Activated naive CD4-positive, alpha-beta T cell treated with anti-CD3 and anti-CD28 coated beads, Interleukin-2, amount 50 U/mL, for 24 hours (primary cell): Measurements from ENCODE around the gene LILRB4.
"Not testable (repeated sequence)": the region's sequence is repeated elsewhere in the genome, so short reads cannot be mapped to it uniquely, and the experiment has no call there.

Source experiments
- H3K27ac Mint-ChIP-seq: one replicate; pipeline ENCODE4 v1.8.0; 2021; ENCODE audit warnings: mild to moderate bottlenecking, mixed read lengths
- H3K27me3 Mint-ChIP-seq: one replicate; pipeline ENCODE4 v1.8.0; 2021; ENCODE audit warnings: mixed read lengths
- H3K36me3 Mint-ChIP-seq: one replicate; pipeline ENCODE4 v1.8.0; 2021; ENCODE audit warnings: mixed read lengths
- H3K4me1 Mint-ChIP-seq: one replicate; pipeline ENCODE4 v1.8.0; 2021; ENCODE audit warnings: mixed read lengths
- H3K4me3 Mint-ChIP-seq: one replicate; pipeline ENCODE4 v1.8.0; 2021; ENCODE audit warnings: mild to moderate bottlenecking, mixed read lengths
- H3K9me3 Mint-ChIP-seq: one replicate; pipeline ENCODE4 v1.8.0; 2021; ENCODE audit warnings: mixed read lengths

The LILRB4 gene

GRCh38 chr19:54662730-54663129, at the start of gene LILRB4:
LILRB4 (plus strand) TSS chr19:54662985; CDS start chr19:54663034, 49 bp downstream.
- Mint-ChIP-seq H3K9me3 (no peaks in the 10 kb centered on the region), H3K4me3 (no peak within 1 kb of the TSS), H3K27me3 (peaks cover 19% of the 10 kb centered on the region), H3K4me1 (no peaks in the 10 kb centered on the region), H3K36me3 (no peaks in the 10 kb centered on the region), H3K27ac (no peak within 1 kb of the TSS)

- H3K4me3 Mint-ChIP-seq = no peak overlapping the region
- H3K9me3 Mint-ChIP-seq = no peaks in the 10 kb centered on the region
- H3K4me1 Mint-ChIP-seq = no peaks in the 10 kb centered on the region
Observed at GRCh38 chr19:54614726-54615125, 48.1 kb upstream of the LILRB4 start.

GRCh38 chr19:54616057-54616456, 46.7 kb upstream of the LILRB4 start:
- H3K9me3 Mint-ChIP-seq = no peaks in the 10 kb centered on the region
- no peak overlapping the region for H3K4me3 Mint-ChIP-seq
- H3K27ac Mint-ChIP-seq = no peak overlapping the region
- peaks cover 3% of the 10 kb centered on the region for H3K27me3 Mint-ChIP-seq
- H3K36me3 Mint-ChIP-seq = no peaks in the 10 kb centered on the region
- no peaks in the 10 kb centered on the region for H3K4me1 Mint-ChIP-seq

More at GRCh38 chr19:54614726-54615125, 48.1 kb upstream of the LILRB4 start:
- Mint-ChIP-seq H3K27ac (no peak overlapping the region), H3K27me3 (peaks cover 3% of the 10 kb centered on the region), H3K36me3 (no peaks in the 10 kb centered on the region)

- Mint-ChIP-seq H3K4me1 (no peaks in the 10 kb centered on the region), H3K4me3 (no peak overlapping the region), H3K27me3 (peaks cover 3% of the 10 kb centered on the region), H3K9me3 (no peaks in the 10 kb centered on the region), H3K27ac (no peak overlapping the region), H3K36me3 (no peaks in the 10 kb centered on the region)
Observed at GRCh38 chr19:54616821-54617560, 45.8 kb upstream of the LILRB4 start.

- Mint-ChIP-seq H3K36me3 (no peaks in the 10 kb centered on the region), H3K27ac (no peak overlapping the region), H3K4me3 (no peak overlapping the region), H3K27me3 (peaks cover 4% of the 10 kb centered on the region), H3K4me1 (no peaks in the 10 kb centered on the region), H3K9me3 (no peaks in the 10 kb centered on the region)
Observed at GRCh38 chr19:54620464-54620863, 42.3 kb upstream of the LILRB4 start.

GRCh38 chr19:54622431-54622830, 40.4 kb upstream of the LILRB4 start:
- Mint-ChIP-seq H3K27me3 (peaks cover 19% of the 10 kb centered on the region), H3K9me3 (peaks cover 1% of the 10 kb centered on the region), H3K27ac (no peak overlapping the region), H3K4me1 (no peaks in the 10 kb centered on the region), H3K36me3 (no peaks in the 10 kb centered on the region), H3K4me3 (no peak overlapping the region)

GRCh38 chr19:54624234-54624633, 38.6 kb upstream of the LILRB4 start:
- peaks cover 25% of the 10 kb centered on the region for H3K27me3 Mint-ChIP-seq
- H3K27ac Mint-ChIP-seq, H3K9me3 Mint-ChIP-seq, H3K4me3 Mint-ChIP-seq, H3K36me3 Mint-ChIP-seq, H3K4me1 Mint-ChIP-seq: not testable (repeated sequence)

GRCh38 chr19:54624934-54625730, 37.7 kb upstream of the LILRB4 start:
- H3K36me3 Mint-ChIP-seq, H3K9me3 Mint-ChIP-seq, H3K27ac Mint-ChIP-seq, H3K4me1 Mint-ChIP-seq, H3K4me3 Mint-ChIP-seq: not testable (repeated sequence)
- peaks cover 30% of the 10 kb centered on the region for H3K27me3 Mint-ChIP-seq

GRCh38 chr19:54626757-54627156, 36.0 kb upstream of the LILRB4 start:
- Mint-ChIP-seq H3K27me3 (peaks cover 33% of the 10 kb centered on the region), H3K36me3 (no peaks in the 10 kb centered on the region), H3K27ac (no peak overlapping the region), H3K4me3 (no peak overlapping the region), H3K9me3 (peaks cover 5% of the 10 kb centered on the region), H3K4me1 (no peaks in the 10 kb centered on the region)

- H3K27me3 Mint-ChIP-seq = peaks cover 36% of the 10 kb centered on the region
- not testable (repeated sequence) for H3K27ac Mint-ChIP-seq, H3K36me3 Mint-ChIP-seq, H3K4me1 Mint-ChIP-seq, H3K4me3 Mint-ChIP-seq, H3K9me3 Mint-ChIP-seq
Observed at GRCh38 chr19:54627912-54628311, 34.9 kb upstream of the LILRB4 start.

GRCh38 chr19:54630262-54630661, 32.5 kb upstream of the LILRB4 start, which contains the start of gene LILRB1:
LILRB1 (plus strand) TSS chr19:54630484; CDS start chr19:54631074, 590 bp downstream.
- not testable (repeated sequence) for H3K4me3 Mint-ChIP-seq, H3K36me3 Mint-ChIP-seq, H3K4me1 Mint-ChIP-seq, H3K27ac Mint-ChIP-seq, H3K9me3 Mint-ChIP-seq
- H3K27me3 Mint-ChIP-seq = peaks cover 35% of the 10 kb centered on the region

- Mint-ChIP-seq H3K4me1 (no peaks in the 10 kb centered on the region), H3K4me3 (no peak overlapping the region), H3K9me3 (peaks cover 5% of the 10 kb centered on the region), H3K36me3 (no peaks in the 10 kb centered on the region), H3K27ac (no peak overlapping the region), H3K27me3 (peaks cover 32% of the 10 kb centered on the region)
Observed at GRCh38 chr19:54630782-54631181, 32.0 kb upstream of the LILRB4 start.

- H3K4me3 Mint-ChIP-seq, H3K27ac Mint-ChIP-seq, H3K36me3 Mint-ChIP-seq, H3K4me1 Mint-ChIP-seq, H3K9me3 Mint-ChIP-seq: not testable (repeated sequence)
- H3K27me3 Mint-ChIP-seq = peaks cover 24% of the 10 kb centered on the region
Observed at GRCh38 chr19:54631489-54632337, 31.1 kb upstream of the LILRB4 start.

- H3K27ac Mint-ChIP-seq, H3K9me3 Mint-ChIP-seq, H3K4me1 Mint-ChIP-seq, H3K4me3 Mint-ChIP-seq, H3K36me3 Mint-ChIP-seq: not testable (repeated sequence)
- H3K27me3 Mint-ChIP-seq = peaks cover 19% of the 10 kb centered on the region
Observed at GRCh38 chr19:54632517-54632916, 30.3 kb upstream of the LILRB4 start.

GRCh38 chr19:54633401-54633800, 29.4 kb upstream of the LILRB4 start:
- H3K9me3 Mint-ChIP-seq = no peaks in the 10 kb centered on the region
- peaks cover 15% of the 10 kb centered on the region for H3K27me3 Mint-ChIP-seq
- no peaks in the 10 kb centered on the region for H3K36me3 Mint-ChIP-seq
- no peak overlapping the region for H3K27ac Mint-ChIP-seq
- H3K4me1 Mint-ChIP-seq = no peaks in the 10 kb centered on the region
- H3K4me3 Mint-ChIP-seq = no peak overlapping the region

GRCh38 chr19:54636081-54636480, 26.7 kb upstream of the LILRB4 start:
- not testable (repeated sequence) for H3K36me3 Mint-ChIP-seq, H3K4me3 Mint-ChIP-seq, H3K27ac Mint-ChIP-seq, H3K27me3 Mint-ChIP-seq, H3K9me3 Mint-ChIP-seq, H3K4me1 Mint-ChIP-seq
